ENCODE data around the gene ANKRD34A. TPM values are rescaled to one million over a fixed set of nuclear protein-coding genes. Genes with fewer than 3 reads are reported as not detected.

The ANKRD34A gene
- total RNA-seq, 1 experiment from 2014 or later = 2.8 TPM

- intact Hi-C loops (cut with micrococcal nuclease) = loop anchor here (1.0 to 2.0 kb wide), 3 partner anchors 16 to 53 kb away; partner anchors contain the start of genes ANKRD34A, POLR3GL, RBM8A and TXNIP
- Histone ChIP-seq H3K27ac (ENCODE audit: low read length) (peak overlapping the region; percentile 77), H3K79me2 (ENCODE audit: low read length) (no peaks in the 10 kb centered on the region), H4K20me1 (ENCODE audit: low read length) (no peaks in the 10 kb centered on the region), H3K27me3 (ENCODE audit: low read length) (no peaks in the 10 kb centered on the region), H3K9ac (ENCODE audit: low read length) (peak overlapping the region; percentile 36), H3K4me1 (ENCODE audit: insufficient read depth, low read length) (peaks cover 51% of the 10 kb centered on the region), H3K4me2 (ENCODE audit: low read length) (peak overlapping the region; percentile 79), H3K36me3 (ENCODE audit: low read depth, low read length) (no peaks in the 10 kb centered on the region), H3K9me2 (replicated peaks; ENCODE audit: low read length) (no peaks in the 10 kb centered on the region), H3F3A (ENCODE audit: low read length, unreplicated experiment) (no peaks in the 10 kb centered on the region), H3K9me3 (ENCODE audit: low read length) (no peaks in the 10 kb centered on the region), H2AFZ (ENCODE audit: low read length) (peak overlapping the region; percentile 58), H3K4me3 (ENCODE audit: low read length) (no peak overlapping the region)
- POLR2A ChIA-PET (ENCODE audit: unreplicated experiment) = interaction anchor here (0.5 to 0.9 kb wide), 5 partner anchors 15 to 138 kb away, joined by 3 to 15 read pairs (median 4); partner anchors contain the start of gene POLR3GL
- TF ChIP-seq CTCF (conservative IDR thresholded peaks at IDR 0.05; ENCODE audit: low read depth, low read length) (no peak), EZH2 (IDR thresholded peaks at IDR 0.05; ENCODE audit: low read length, unreplicated experiment) (no peak), EZH2phosphoT487 (IDR thresholded peaks at IDR 0.05; ENCODE audit: borderline replicate concordance, low read length) (no peak)
- BruUV-seq (replicated peaks) = TSS peak; percentile 84
- CTCF ChIA-PET = interaction anchor here (0.6 to 3.0 kb wide), 5 partner anchors 9 to 87 kb away, joined by 3 to 34 read pairs (median 5); no protein-coding TSS in a partner anchor
- DNase-seq (no peak), ATAC-seq (no peak)
Observed at GRCh38 chr1:145979746-145980456, 15.5 kb upstream of the ANKRD34A start.

GRCh38 chr1:145978854-145979745, 14.7 kb upstream of the ANKRD34A start:
- peaks cover 48% of the 10 kb centered on the region for H3K4me1 ChIP-seq (ENCODE audit: insufficient read depth, low read length)

More at GRCh38 chr1:145978854-145979745, 14.7 kb upstream of the ANKRD34A start:
- BruUV-seq (replicated peaks) = TSS peak; percentile 98
- Histone ChIP-seq H3K9ac (ENCODE audit: low read length) (peak overlapping the region; percentile 67), H2AFZ (ENCODE audit: low read length) (peak overlapping the region; percentile 58), H3K27me3 (ENCODE audit: low read length) (no peaks in the 10 kb centered on the region), H3K9me3 (ENCODE audit: low read length) (no peaks in the 10 kb centered on the region), H3K36me3 (ENCODE audit: low read depth, low read length) (no peaks in the 10 kb centered on the region), H3K9me2 (replicated peaks; ENCODE audit: low read length) (no peaks in the 10 kb centered on the region), H3F3A (ENCODE audit: low read length, unreplicated experiment) (no peaks in the 10 kb centered on the region), H3K4me2 (ENCODE audit: low read length) (peak overlapping the region; percentile 79), H4K20me1 (ENCODE audit: low read length) (no peaks in the 10 kb centered on the region), H3K4me3 (ENCODE audit: low read length) (peak overlapping the region; percentile 45; the same call in 1 of the 2 replicates), H3K79me2 (ENCODE audit: low read length) (no peaks in the 10 kb centered on the region), H3K27ac (ENCODE audit: low read length) (peak overlapping the region; percentile 87)
- ChIA-PET POLR2A (ENCODE audit: unreplicated experiment) (interaction anchor here (0.5 to 0.9 kb wide), 3 partner anchors 19 to 137 kb away, joined by 3 to 6 read pairs (median 4); no protein-coding TSS in a partner anchor), CTCF (interaction anchor here (0.5 to 3.0 kb wide), 5 partner anchors 10 to 87 kb away, joined by 3 to 34 read pairs (median 6); no protein-coding TSS in a partner anchor)
- peak; percentile 100 for DNase-seq
- TF ChIP-seq CTCF (conservative IDR thresholded peaks at IDR 0.05; ENCODE audit: low read depth, low read length) (peak; percentile 63), EZH2 (IDR thresholded peaks at IDR 0.05; ENCODE audit: low read length, unreplicated experiment) (no peak)
- intact Hi-C loops (cut with micrococcal nuclease) = loop anchor here (1.0 to 2.0 kb wide), 3 partner anchors 15 to 52 kb away; partner anchors contain the start of genes ANKRD34A, POLR3GL, RBM8A and TXNIP
- ATAC-seq = peak; percentile 95
